ENCODE results near the gene C20orf144. TPM values are rescaled to one million over a fixed set of nuclear protein-coding genes. Genes with fewer than 3 reads are reported as not detected.

The C20orf144 gene
- polyA plus RNA-seq, 2 of the 4 experiments (the other 2 are of a cell fraction), result 0.10 to 0.12 TPM

GRCh38 chr20:33681288-33681687 lies 19.2 kb downstream of the C20orf144 start:
- Histone ChIP-seq H3K4me3 (no peak overlapping the region), H3K27ac (no peak overlapping the region), H3K4me2 (no peak overlapping the region), H3K9me3 (no peaks in the 10 kb centered on the region), H3K4me1 (peaks cover 20% of the 10 kb centered on the region)
- POLR2A ChIA-PET, result no interaction called here
- TF ChIP-seq PHF8 (IDR thresholded peaks at IDR 0.05; ENCODE audit: borderline replicate concordance, low read depth) (no peak), MAFK (IDR thresholded peaks at IDR 0.05; ENCODE audit: partially characterized antibody) (no peak), POLR2A (IDR thresholded peaks at IDR 0.05; ENCODE audit: low read length) (no peak), CBX8 (IDR thresholded peaks at IDR 0.05) (no peak), ESRRA (IDR thresholded peaks at IDR 0.05; ENCODE audit: borderline replicate concordance, low read length) (no peak), CTCF (IDR thresholded peaks at IDR 0.05) (no peak), ZNF302 (CRISPR knock-in tag; IDR thresholded peaks at IDR 0.05) (no peak), NPAS2 (CRISPR knock-in tag; IDR thresholded peaks at IDR 0.05; ENCODE audit: borderline replicate concordance) (no peak), ZSCAN20 (CRISPR knock-in tag; IDR thresholded peaks at IDR 0.05) (no peak), RCOR1 (IDR thresholded peaks at IDR 0.05; ENCODE audit: low read depth, low read length) (no peak), CEBPB (IDR thresholded peaks at IDR 0.05) (no peak), HMGXB4 (CRISPR knock-in tag; IDR thresholded peaks at IDR 0.05; ENCODE audit: borderline replicate concordance) (no peak), POLR2AphosphoS2 (conservative IDR thresholded peaks at IDR 0.05; ENCODE audit: low read length) (no peak), RARB (CRISPR knock-in tag; IDR thresholded peaks at IDR 0.05) (no peak), EP300 (IDR thresholded peaks at IDR 0.05) (no peak), PBX3 (IDR thresholded peaks at IDR 0.05) (no peak), BHLHE40 (IDR thresholded peaks at IDR 0.05; ENCODE audit: low read depth, low read length) (no peak), KDM5A (IDR thresholded peaks at IDR 0.05) (no peak), HEYL (CRISPR knock-in tag; IDR thresholded peaks at IDR 0.05) (no peak), RAD21 (conservative IDR thresholded peaks at IDR 0.05 in 1 of 2, IDR thresholded peaks at IDR 0.05 in 1 of 2) (no peak)
- WGBS (ENCODE audit: missing lambda C conversion rate), result 89% methylated on average over 5 of the region's 5 CpGs
- FAIRE-seq, result no peak
- CTCF ChIA-PET, result interaction anchor here (0.8 to 2.0 kb wide), 4 partner anchors 8 to 448 kb away, joined by 3 to 4 read pairs (median 3); no protein-coding TSS in a partner anchor
- DNase-seq (ENCODE audit: low read depth in 1 of 2, low spot score in 1 of 2), result no peak
- no peak for ATAC-seq

GRCh38 chr20:33681728-33682353 lies 19.7 kb downstream of the C20orf144 start:
- TF ChIP-seq PBX3 (IDR thresholded peaks at IDR 0.05) (no peak), GATA3 (IDR thresholded peaks at IDR 0.05; ENCODE audit: borderline replicate concordance) (no peak)
- FAIRE-seq, result no peak
- peaks cover 22% of the 10 kb centered on the region for H3K4me1 ChIP-seq
- DNase-seq (ENCODE audit: low read depth in 1 of 2, low spot score in 1 of 2), result no peak
- H3K4me2 ChIP-seq, result no peak overlapping the region
- ChIA-PET CTCF (interaction anchor here (0.6 to 2.0 kb wide), 4 partner anchors 8 to 447 kb away, joined by 3 to 4 read pairs (median 4); partner anchors contain the start of gene ZNF341), POLR2A (no interaction called here)
- H3K27ac ChIP-seq, result no peak overlapping the region
- H3K9me3 ChIP-seq, result no peaks in the 10 kb centered on the region
- no peak overlapping the region for H3K4me3 ChIP-seq
- WGBS (ENCODE audit: missing lambda C conversion rate), result 91% methylated on average over 8 of the region's 9 CpGs
- ATAC-seq, result no peak

Measured in A549 (cell line).